BLaER1 treated with 17β-estradiol and CSF1 and Interleukin-3, amounts not matched to agents 10 nM and 100 nM (cell line): Measurements from ENCODE around the gene BICDL1.

ENCODE experiments used
- H3K27ac ChIP-seq, 11 experiments: shearing (Covaris generic); formaldehyde crosslinking; 2 replicates each; pipeline ENCODE4 v1.8.1; 2022
- H3K27me3 ChIP-seq, 11 experiments: shearing (Covaris generic); formaldehyde crosslinking; 2 replicates each; pipeline ENCODE4 v1.8.1; 2022
- H3K36me3 ChIP-seq, 11 experiments: shearing (Covaris generic); formaldehyde crosslinking; 2 replicates each; pipeline ENCODE4 v1.8.1; 2022
- H3K4me1 ChIP-seq, 10 experiments: shearing (Covaris generic); formaldehyde crosslinking; 2 replicates each; pipeline ENCODE4 v1.8.1; 2022
- H3K4me2 ChIP-seq, 11 experiments: shearing (Covaris generic); formaldehyde crosslinking; 2 replicates each; pipeline ENCODE4 v1.8.1; 2022
- H3K4me3 ChIP-seq, 10 experiments: shearing (Covaris generic); formaldehyde crosslinking; 2 replicates each; pipeline ENCODE4 v1.8.1; 2022
- H3K9ac ChIP-seq, 11 experiments: shearing (Covaris generic); formaldehyde crosslinking; 2 replicates each; pipeline ENCODE4 v1.8.1; 2022
- H3K9me3 ChIP-seq, 11 experiments: shearing (Covaris generic); formaldehyde crosslinking; replicated peaks in 1 of 11; 2 replicates each; pipeline ENCODE4 v1.8.1; 2022
- H4K20me1 ChIP-seq, 11 experiments: shearing (Covaris generic); formaldehyde crosslinking; 2 replicates each; pipeline ENCODE4 v1.8.1; 2022
- Cebpa-rat ChIP-seq, 11 experiments: shearing (Covaris generic); IDR thresholded peaks; 2 replicates each; pipeline ENCODE4 v1.8.1; 2022

The BICDL1 gene

DNA sequence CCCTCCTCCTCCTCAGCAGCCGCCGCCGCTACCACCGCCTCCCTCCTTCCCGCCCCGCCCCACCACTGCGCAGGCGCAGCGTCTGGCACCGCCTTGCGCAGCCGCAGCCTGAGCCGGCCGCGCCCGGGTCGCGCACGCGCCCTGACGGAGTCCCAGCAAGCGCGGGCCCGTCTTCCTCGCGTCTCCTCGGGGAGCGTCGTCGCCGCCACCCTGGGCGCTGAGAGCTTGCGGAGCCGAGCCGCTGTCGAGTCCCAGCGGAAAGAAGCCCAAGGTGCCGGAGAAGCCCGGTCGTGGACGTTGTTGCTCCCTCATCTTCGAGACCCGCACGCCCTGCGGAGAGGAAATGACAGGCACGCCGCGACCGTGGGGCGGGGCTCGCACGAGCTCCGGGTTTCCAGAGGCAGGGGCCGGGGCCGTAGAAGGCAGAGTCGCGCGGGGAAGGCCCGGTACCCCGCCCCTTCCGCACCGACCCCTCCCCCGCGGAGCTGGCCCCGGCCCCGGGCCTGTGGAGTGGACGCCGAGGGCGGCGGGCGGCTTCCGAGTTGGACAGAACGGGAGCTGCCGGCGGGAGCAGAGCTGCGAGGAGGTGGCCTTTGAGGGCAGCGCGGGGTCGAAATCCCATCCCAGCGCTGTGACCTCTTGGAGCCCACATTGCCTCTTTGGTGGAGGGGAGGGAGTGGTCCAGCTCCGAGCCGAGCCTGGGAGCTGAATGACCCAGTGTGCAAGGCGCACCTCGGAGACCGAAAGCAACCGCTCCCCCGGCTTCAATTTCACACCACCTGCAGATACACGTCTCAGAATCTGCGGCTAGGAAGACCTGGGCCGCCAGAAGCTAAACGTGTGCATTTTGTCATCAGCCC, 128.0 kb downstream of the BICDL1 start:
- Histone ChIP-seq H3K36me3 (peaks cover 13 to 22% (median 20%) of the 10 kb centered on the region in 11 experiments; a peak in 20 of 22 replicates), H3K4me2 (peak overlapping the region; percentile 78 to 98 (median 92)), H3K9ac (peak overlapping the region; percentile 85 to 94 (median 90)), H3K27me3 (no peaks in the 10 kb centered on the region), H3K4me1 (peaks cover 45 to 83% (median 70%) of the 10 kb centered on the region in 10 experiments), H3K9me3 (no peaks in the 10 kb centered on the region), H3K27ac (peak overlapping the region; percentile 64 to 93 (median 86); a peak in 21 of 22 replicates), H4K20me1 (peaks cover 41 to 58% (median 55%) of the 10 kb centered on the region in 11 experiments), H3K4me3 (peak overlapping the region; percentile 73 to 94 (median 86))
- TF ChIP-seq Cebpa-rat (IDR thresholded peaks at IDR 0.05) = no peak

DNA sequence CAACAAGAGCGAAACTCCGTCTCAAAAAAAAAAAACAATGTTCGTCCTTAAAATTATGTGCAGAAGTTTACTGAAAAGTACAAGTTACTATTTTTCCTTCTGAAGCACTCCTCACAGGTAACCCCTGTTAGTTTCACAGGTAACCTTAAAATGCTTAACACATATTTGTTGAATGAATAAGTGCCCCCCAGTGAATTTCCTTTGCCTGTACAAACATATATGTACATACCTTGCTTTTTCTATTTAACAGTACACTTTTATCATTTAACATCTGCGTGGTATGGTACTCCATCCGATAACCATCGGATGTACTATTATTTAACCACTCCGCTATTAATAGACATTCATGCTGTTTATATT, 128.9 kb downstream of the BICDL1 start:
- peak overlapping the region in 8 of 11 experiments; percentile 69 to 93 (median 87); a peak in 7 of 22 replicates for H3K27ac ChIP-seq
- no peak for TF ChIP-seq Cebpa-rat (IDR thresholded peaks at IDR 0.05)

GRCh38 chr12:120118321-120119061, 129.5 kb downstream of the BICDL1 start:
- Histone ChIP-seq H3K27me3 (no peaks in the 10 kb centered on the region), H3K9me3 (no peaks in the 10 kb centered on the region), H3K4me1 (peaks cover 36 to 82% (median 59%) of the 10 kb centered on the region in 10 experiments), H3K36me3 (peaks cover 13 to 18% (median 15%) of the 10 kb centered on the region in 11 experiments; a peak in 20 of 22 replicates), H3K9ac (peak overlapping the region in 10 of 11 experiments; percentile 85 to 94 (median 90); a peak in 15 of 22 replicates), H4K20me1 (peaks cover 26 to 43% (median 40%) of the 10 kb centered on the region in 11 experiments), H3K27ac (peak overlapping the region in 9 of 11 experiments; percentile 16 to 69 (median 41); a peak in 13 of 22 replicates), H3K4me2 (peak overlapping the region; percentile 78 to 98 (median 92)), H3K4me3 (peak overlapping the region; percentile 73 to 94 (median 86); a peak in 16 of 20 replicates)
- no peak for TF ChIP-seq Cebpa-rat (IDR thresholded peaks at IDR 0.05)

More for the DNA sequence above, 128.9 kb downstream of the BICDL1 start:
- H3K4me3 ChIP-seq = peak overlapping the region; percentile 73 to 94 (median 86)
- H3K9ac ChIP-seq = peak overlapping the region; percentile 85 to 94 (median 90)
- peaks cover 38 to 82% (median 61%) of the 10 kb centered on the region in 10 experiments for H3K4me1 ChIP-seq
- peaks cover 32 to 48% (median 45%) of the 10 kb centered on the region in 11 experiments for H4K20me1 ChIP-seq
- H3K36me3 ChIP-seq = peaks cover 13 to 22% (median 19%) of the 10 kb centered on the region in 11 experiments; a peak in 20 of 22 replicates
- peak overlapping the region; percentile 78 to 98 (median 92) for H3K4me2 ChIP-seq
- H3K27me3 ChIP-seq = no peaks in the 10 kb centered on the region
- no peaks in the 10 kb centered on the region for H3K9me3 ChIP-seq

DNA sequence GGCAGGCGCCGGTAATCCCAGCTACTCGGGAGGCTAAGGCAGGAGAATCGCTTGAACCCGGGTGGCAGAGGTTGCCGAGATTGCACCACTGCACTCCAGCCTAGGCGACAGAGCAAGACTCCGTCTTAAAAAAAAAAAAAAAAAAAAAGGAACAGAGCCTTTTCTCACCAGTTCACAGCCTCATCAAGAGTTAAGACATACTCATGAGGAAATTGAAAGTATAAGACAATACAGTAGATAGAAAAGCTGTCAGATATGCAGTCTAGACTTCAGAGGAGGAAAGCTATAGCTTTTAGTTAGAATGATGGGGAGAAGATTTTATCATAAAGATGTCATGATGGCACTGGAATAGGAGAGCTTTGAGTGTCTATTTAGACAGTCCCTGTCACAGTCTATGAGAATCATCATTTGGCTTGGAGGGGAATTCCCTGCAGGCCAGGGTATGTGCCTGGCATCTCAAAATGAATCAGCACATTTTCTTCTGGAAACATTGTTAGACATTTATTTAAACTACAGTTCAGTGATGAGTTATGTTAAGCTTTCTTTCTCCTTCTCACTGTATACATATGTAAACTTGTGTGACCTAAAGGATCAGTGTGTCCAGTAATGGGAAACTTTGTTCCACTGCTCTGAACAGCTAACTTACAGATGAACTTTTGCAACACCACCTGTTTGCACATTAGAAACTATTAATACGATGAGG, 130.4 kb downstream of the BICDL1 start:
- no peak for TF ChIP-seq Cebpa-rat (IDR thresholded peaks at IDR 0.05)
- Histone ChIP-seq H3K27ac (peak overlapping the region in 8 of 11 experiments; percentile 16 to 69 (median 42); a peak in 14 of 22 replicates), H3K9me3 (no peaks in the 10 kb centered on the region), H3K4me3 (peak overlapping the region in 1 of 10 experiments; percentile 90; a peak in 3 of 20 replicates), H4K20me1 (peaks cover 17 to 39% (median 31%) of the 10 kb centered on the region in 11 experiments), H3K27me3 (no peaks in the 10 kb centered on the region), H3K4me1 (peaks cover 44 to 82% (median 63%) of the 10 kb centered on the region in 10 experiments), H3K36me3 (peaks cover 3 to 9% (median 6%) of the 10 kb centered on the region in 11 experiments; a peak in 20 of 22 replicates), H3K4me2 (peak overlapping the region; percentile 78 to 98 (median 92); a peak in 18 of 22 replicates), H3K9ac (peak overlapping the region in 6 of 11 experiments; percentile 1 to 94 (median 56); a peak in 12 of 22 replicates)

DNA sequence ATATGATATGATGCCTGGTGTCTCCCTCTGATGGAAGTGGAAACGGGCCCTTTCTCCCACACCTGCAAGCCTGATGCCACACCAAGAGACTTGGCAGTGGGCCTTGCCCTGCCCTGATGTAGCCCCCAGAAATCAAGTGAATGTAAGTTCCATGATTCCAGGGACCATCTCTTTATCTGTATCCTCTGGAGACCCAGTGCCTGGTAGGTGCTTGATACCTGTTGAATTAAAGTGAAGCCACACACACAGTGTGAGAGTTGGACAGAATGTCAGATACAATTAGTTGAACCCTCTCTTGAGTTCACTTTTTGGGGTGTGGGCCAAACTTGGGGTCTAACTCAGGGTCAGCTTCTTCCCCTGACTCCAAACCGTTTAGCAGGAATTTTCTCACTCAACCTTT, 132.3 kb downstream of the BICDL1 start:
- Histone ChIP-seq H3K9ac (peak overlapping the region in 1 of 11 experiments; percentile 3; a peak in 1 of 22 replicates), H3K36me3 (peaks cover 0 to 15% (median 13%) of the 10 kb centered on the region in 11 experiments; a peak in 17 of 22 replicates), H3K9me3 (no peaks in the 10 kb centered on the region), H3K27ac (peak overlapping the region in 1 of 11 experiments; percentile 7; a peak in 1 of 22 replicates), H4K20me1 (peaks cover 0 to 30% (median 13%) of the 10 kb centered on the region in 11 experiments; a peak in 13 of 22 replicates), H3K4me3 (no peak overlapping the region), H3K4me1 (peaks cover 33 to 88% (median 63%) of the 10 kb centered on the region in 10 experiments), H3K4me2 (peak overlapping the region in 4 of 11 experiments; percentile 91 to 97 (median 93); a peak in 8 of 22 replicates), H3K27me3 (no peaks in the 10 kb centered on the region)
- TF ChIP-seq Cebpa-rat (IDR thresholded peaks at IDR 0.05) = no peak

DNA sequence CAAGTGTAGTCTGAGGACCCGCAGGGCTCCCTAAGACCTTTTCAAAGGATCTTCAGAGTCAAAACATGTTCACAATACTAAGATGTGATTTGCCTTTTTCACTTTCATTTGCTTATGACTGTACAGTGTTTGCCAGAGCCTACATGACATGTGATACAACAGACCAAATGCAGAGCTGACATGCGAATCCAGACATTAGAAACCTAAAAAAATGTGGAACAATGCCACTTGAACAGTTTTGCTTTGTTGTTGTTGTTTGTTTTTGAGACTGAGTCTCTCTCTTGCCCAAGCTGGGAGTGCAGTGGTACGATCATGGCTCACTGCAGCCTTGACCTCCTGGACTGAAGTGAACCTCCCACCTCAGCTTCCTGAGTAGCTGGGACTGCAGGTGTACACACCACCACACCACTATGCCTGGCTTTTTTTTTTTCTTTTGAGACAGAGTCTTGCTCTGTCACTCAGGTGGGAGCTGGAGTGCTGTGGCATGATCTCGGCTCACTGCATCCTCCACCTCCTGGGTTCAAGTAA, 132.8 kb downstream of the BICDL1 start:
- H4K20me1 ChIP-seq = peaks cover 0 to 34% (median 15%) of the 10 kb centered on the region in 11 experiments; a peak in 13 of 22 replicates
- peaks cover 38 to 93% (median 68%) of the 10 kb centered on the region in 10 experiments for H3K4me1 ChIP-seq
- TF ChIP-seq Cebpa-rat (IDR thresholded peaks at IDR 0.05) = no peak
- H3K9me3 ChIP-seq = no peaks in the 10 kb centered on the region
- peaks cover 0 to 20% (median 14%) of the 10 kb centered on the region in 11 experiments; a peak in 18 of 22 replicates for H3K36me3 ChIP-seq
- no peak overlapping the region for H3K27ac ChIP-seq
- H3K9ac ChIP-seq = no peak overlapping the region
- H3K4me2 ChIP-seq = peak overlapping the region in 2 of 11 experiments; percentile 91 to 97; a peak in 4 of 22 replicates
- H3K4me3 ChIP-seq = no peak overlapping the region
- no peaks in the 10 kb centered on the region for H3K27me3 ChIP-seq

DNA sequence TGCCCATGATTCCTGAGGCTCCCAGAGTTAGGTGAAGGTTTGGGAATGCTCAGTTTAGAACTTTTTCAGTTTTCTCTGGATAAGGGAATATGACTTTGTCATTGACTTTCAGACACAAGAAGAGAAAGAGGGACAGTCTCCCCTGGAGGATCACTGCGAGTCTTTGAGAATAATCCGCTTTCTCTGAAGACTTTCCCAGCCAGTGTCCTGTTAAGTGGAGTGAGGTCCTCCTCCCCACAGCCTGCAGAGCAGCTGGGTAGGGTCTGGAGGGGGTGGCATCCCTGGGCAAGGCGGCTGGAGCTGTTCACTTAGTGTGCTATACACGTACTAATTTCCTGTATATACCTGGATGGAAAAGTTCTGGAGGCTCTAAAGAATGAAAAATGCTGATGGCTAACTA, 136.0 kb downstream of the BICDL1 start:
- no peaks in the 10 kb centered on the region for H3K9me3 ChIP-seq
- peaks cover 0 to 38% (median 11%) of the 10 kb centered on the region in 11 experiments; a peak in 8 of 22 replicates for H4K20me1 ChIP-seq
- H3K27ac ChIP-seq = peak overlapping the region in 1 of 11 experiments; percentile 35; a peak in 1 of 22 replicates
- TF ChIP-seq Cebpa-rat (IDR thresholded peaks at IDR 0.05) = no peak
- no peaks in the 10 kb centered on the region for H3K27me3 ChIP-seq
- peaks cover 24 to 100% (median 58%) of the 10 kb centered on the region in 10 experiments for H3K4me1 ChIP-seq
- H3K9ac ChIP-seq = 0 out of 22 replicates have a peak overlapping the region, but pooled peaks of 1 of the 11 experiments have one; percentile 48
- peak overlapping the region in 5 of 11 experiments; percentile 48 to 93 (median 80); a peak in 7 of 22 replicates for H3K4me2 ChIP-seq
- H3K36me3 ChIP-seq = peaks cover 28 to 52% (median 46%) of the 10 kb centered on the region in 11 experiments
- H3K4me3 ChIP-seq = no peak overlapping the region
